Loucy (cell line): ENCODE results near the gene RAPGEF1.

Experiments used
- H2AFZ ChIP-seq: fragments of 200-600 bp; sonication (generic); 2 replicates; pipeline ENCODE4 v1.6.0; 2016; ENCODE audit warnings: antibody characterized with exemption, mild to moderate bottlenecking, low read length, moderate library complexity
- H3F3A ChIP-seq: fragments of 200-600 bp; 2 replicates; pipeline ENCODE4 v1.6.0; 2016; ENCODE audit warnings: antibody characterized with exemption, low read depth, mild to moderate bottlenecking
- H3K27me3 ChIP-seq: fragments of 200-600 bp; sonication (generic); 2 replicates; pipeline ENCODE4 v1.6.1; 2014; ENCODE audit warnings: low read length, mild to moderate bottlenecking; ENCODE audit not compliant: insufficient read depth, poor library complexity, severe bottlenecking
- H3K36me3 ChIP-seq: fragments of 200-600 bp; sonication (generic); 2 replicates; pipeline ENCODE4 v1.6.1; 2016; ENCODE audit warnings: low read length; ENCODE audit not compliant: insufficient read depth
- H3K4me1 ChIP-seq: fragments of 200-600 bp; sonication (generic); 2 replicates; pipeline ENCODE4 v1.5.1; 2014; ENCODE audit warnings: low read length, mild to moderate bottlenecking; ENCODE audit not compliant: insufficient read depth, poor library complexity, severe bottlenecking
- H3K4me2 ChIP-seq: fragments of 200-600 bp; sonication (generic); 2 replicates; pipeline ENCODE4 v1.6.0; 2014; ENCODE audit warnings: antibody characterized with exemption, low read length, low read depth, mild to moderate bottlenecking; ENCODE audit not compliant: poor library complexity, severe bottlenecking
- H3K4me3 ChIP-seq: fragments of 200-600 bp; sonication (generic); 2 replicates; pipeline ENCODE4 v1.5.1; 2014; ENCODE audit warnings: low read length, mild to moderate bottlenecking, mixed read lengths; ENCODE audit not compliant: poor library complexity, severe bottlenecking
- H3K79me2 ChIP-seq: fragments of 200-600 bp; sonication (generic); 2 replicates; pipeline ENCODE4 v1.6.1; 2014; ENCODE audit warnings: low read length; ENCODE audit not compliant: insufficient read depth
- H3K9ac ChIP-seq: fragments of 200-600 bp; sonication (generic); 2 replicates; pipeline ENCODE4 v1.6.0; 2014; ENCODE audit warnings: mild to moderate bottlenecking, low read depth, low read length, moderate library complexity; ENCODE audit not compliant: poor library complexity, severe bottlenecking
- H3K9me2 ChIP-seq: fragments of 200-600 bp; sonication (generic); replicated peaks from 2 replicates; pipeline ENCODE4 v1.6.1; 2016; ENCODE audit warnings: low read depth, low read length, mixed read lengths
- H3K9me3 ChIP-seq: fragments of 200-600 bp; sonication (generic); 2 replicates; pipeline ENCODE4 v1.6.1; 2014; ENCODE audit warnings: mild to moderate bottlenecking, antibody characterized with exemption, low read length, low read depth; ENCODE audit not compliant: insufficient read depth
- H4K20me1 ChIP-seq: fragments of 200-600 bp; sonication (generic); 2 replicates; pipeline ENCODE4 v1.6.0; 2014; ENCODE audit warnings: antibody characterized with exemption, low read length, mild to moderate bottlenecking; ENCODE audit not compliant: insufficient read depth, poor library complexity, severe bottlenecking
- CTCF ChIP-seq: fragments of 200-600 bp; sonication (generic); conservative IDR thresholded peaks from 2 replicates; pipeline ENCODE4 v1.5.1; 2014; ENCODE audit warnings: mild to moderate bottlenecking, antibody characterized with exemption, low read length
- EZH2phosphoT487 ChIP-seq: fragments of 200-600 bp; IDR thresholded peaks from 2 replicates; pipeline ENCODE4 v1.6.1; 2018; ENCODE audit warnings: antibody characterized with exemption, mild to moderate bottlenecking, moderate library complexity, borderline replicate concordance

The RAPGEF1 gene

DNA sequence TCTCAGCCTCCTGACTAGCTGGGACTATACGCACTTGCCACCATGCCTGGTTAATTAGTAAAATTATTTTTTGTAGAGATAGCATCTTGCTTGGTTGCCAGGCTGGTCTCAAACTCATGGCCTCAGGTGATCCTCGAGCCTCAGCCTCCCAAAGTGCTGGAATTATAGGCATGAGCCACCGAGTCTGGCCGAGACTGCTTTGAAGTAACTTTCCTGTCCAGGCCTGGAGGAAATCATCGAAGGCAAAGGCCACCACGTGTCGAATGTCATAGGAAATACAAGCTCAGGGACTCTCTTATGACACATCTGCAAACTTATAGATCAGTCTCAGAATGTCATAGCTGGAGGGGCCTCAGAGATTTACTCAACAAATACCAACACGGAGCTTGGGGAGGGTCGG is 25.1 kb downstream of the RAPGEF1 start:
- no peak overlapping the region for H3K4me3 ChIP-seq

GRCh38 chr9:131714161-131714646 is 25.7 kb downstream of the RAPGEF1 start:
- TF ChIP-seq EZH2phosphoT487 (no peak), CTCF (no peak)
- Histone ChIP-seq H2AFZ (no peak overlapping the region), H4K20me1 (peaks cover 6% of the 10 kb centered on the region), H3K4me2 (no peak overlapping the region), H3F3A (no peaks in the 10 kb centered on the region), H3K4me3 (no peak overlapping the region), H3K36me3 (peaks cover 4% of the 10 kb centered on the region; the same call in 1 of the 2 replicates), H3K79me2 (peaks cover 96% of the 10 kb centered on the region), H3K9ac (no peak overlapping the region), H3K9me3 (no peaks in the 10 kb centered on the region), H3K27me3 (no peaks in the 10 kb centered on the region), H3K9me2 (no peaks in the 10 kb centered on the region), H3K4me1 (peaks cover 2% of the 10 kb centered on the region)

More for the DNA sequence above, 25.1 kb downstream of the RAPGEF1 start:
- Histone ChIP-seq H3K9me2 (no peaks in the 10 kb centered on the region), H3K79me2 (peaks cover 95% of the 10 kb centered on the region), H3F3A (no peaks in the 10 kb centered on the region), H3K4me2 (no peak overlapping the region), H3K4me1 (peaks cover 8% of the 10 kb centered on the region), H3K27me3 (no peaks in the 10 kb centered on the region), H3K9ac (no peak overlapping the region), H3K36me3 (peaks cover 4% of the 10 kb centered on the region; the same call in 1 of the 2 replicates), H3K9me3 (no peaks in the 10 kb centered on the region), H4K20me1 (peaks cover 9% of the 10 kb centered on the region), H2AFZ (no peak overlapping the region)
- no peak for TF ChIP-seq CTCF
- no peak for TF ChIP-seq EZH2phosphoT487

DNA sequence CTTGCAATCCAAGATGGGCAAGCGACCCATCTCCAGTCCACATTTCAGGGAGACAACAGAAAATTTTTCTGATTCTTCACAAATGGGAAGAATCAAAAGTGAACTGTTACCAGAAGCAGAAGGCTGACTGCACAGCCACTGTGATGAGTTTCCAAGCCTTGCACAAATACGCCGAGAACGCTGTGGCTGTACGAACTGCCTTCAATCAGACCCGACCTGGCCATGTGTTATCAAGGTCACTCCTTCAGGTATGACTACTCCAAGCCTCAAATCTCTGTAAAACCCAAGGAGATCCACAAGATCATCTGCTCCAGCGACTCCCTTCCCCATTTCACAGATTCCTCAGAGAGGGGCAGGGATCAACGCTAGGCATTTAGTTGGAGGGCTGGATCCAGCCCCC is 26.9 kb downstream of the RAPGEF1 start:
- Histone ChIP-seq H3K9ac (no peak overlapping the region), H3K4me3 (no peak overlapping the region), H2AFZ (no peak overlapping the region), H3K9me2 (no peaks in the 10 kb centered on the region), H3K4me2 (no peak overlapping the region), H3K79me2 (peaks cover 91% of the 10 kb centered on the region), H4K20me1 (peaks cover 5% of the 10 kb centered on the region), H3K4me1 (peaks cover 5% of the 10 kb centered on the region), H3K27me3 (no peaks in the 10 kb centered on the region), H3F3A (no peaks in the 10 kb centered on the region), H3K36me3 (peaks cover 4% of the 10 kb centered on the region; the same call in 1 of the 2 replicates), H3K9me3 (no peaks in the 10 kb centered on the region)
- TF ChIP-seq CTCF (no peak), EZH2phosphoT487 (no peak)
